GM18507 (cell line): Measurements from ENCODE around the gene TRPM2.

Source experiments
- DNase-seq: peaks from one replicate; pipeline ENCODE4 v3.0.0; 2011; ENCODE audit warnings: low read depth; ENCODE audit not compliant: insufficient read length; ENCODE audit errors: extremely low spot score
- FAIRE-seq: peaks from 2 replicates; lab custom pipeline; 2011; peaks lifted over from hg19 to GRCh38; lab: Jason Lieb, UNC

Gene TRPM2

DNA sequence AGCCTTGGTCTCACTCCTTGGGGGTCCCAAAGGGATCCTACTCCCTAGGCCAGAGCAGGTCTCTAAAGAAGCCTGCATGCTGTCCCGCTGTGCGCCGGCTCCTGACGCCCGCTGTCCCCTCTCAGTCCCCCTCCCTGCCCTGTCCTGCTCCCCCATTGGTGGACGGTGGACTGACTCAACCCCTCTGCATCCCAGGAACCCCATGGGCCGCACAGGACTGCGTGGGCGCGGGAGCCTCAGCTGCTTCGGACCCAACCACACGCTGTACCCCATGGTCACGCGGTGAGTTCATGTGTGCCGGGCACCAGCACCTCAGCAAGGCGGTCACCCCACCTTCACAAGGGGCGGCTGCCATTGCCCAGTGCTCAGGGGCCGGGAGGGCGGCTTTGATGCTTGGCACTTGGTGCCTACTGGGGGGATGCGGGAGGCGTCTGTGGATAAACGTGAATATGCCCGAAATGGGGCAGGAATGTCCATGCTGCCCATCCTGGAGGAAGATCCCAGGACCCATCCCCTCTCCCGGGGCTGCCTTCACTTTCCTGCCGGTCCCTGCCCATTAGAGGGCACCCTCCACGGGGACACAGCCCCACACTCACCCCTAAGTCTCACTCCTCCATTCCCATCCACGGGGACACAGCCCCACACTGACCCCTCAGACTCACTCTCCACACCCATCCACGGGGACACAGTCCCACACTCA, 81.7 kb downstream of the TRPM2 start:
- no peak for FAIRE-seq

DNA sequence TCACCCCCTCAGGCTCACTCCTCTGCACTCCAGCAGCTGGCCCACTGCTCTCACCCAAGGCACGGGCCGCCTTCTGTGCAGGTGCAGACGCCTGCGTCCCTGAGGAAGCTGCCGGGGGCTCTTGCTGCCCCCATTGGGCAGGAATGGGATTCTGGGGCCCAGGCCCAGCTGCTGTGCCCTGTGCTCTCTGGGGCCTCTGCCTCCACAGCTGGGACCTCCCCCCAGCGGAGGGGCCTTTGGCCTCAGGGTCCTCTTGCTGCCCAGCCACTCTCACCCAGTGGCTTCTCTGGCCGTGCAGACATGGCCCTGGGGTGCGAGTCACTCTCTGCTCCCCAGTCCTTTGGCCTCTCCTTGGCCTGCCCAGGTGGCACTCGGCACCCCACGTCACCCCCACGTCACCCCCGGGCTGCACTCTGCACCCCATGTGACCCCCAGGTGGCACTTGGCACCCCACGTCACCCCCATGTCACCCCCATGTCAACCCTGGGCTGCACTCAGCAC, 82.7 kb downstream of the TRPM2 start:
- DNase-seq (no peak), FAIRE-seq (no peak)

More for the DNA sequence above, 81.7 kb downstream of the TRPM2 start:
- no peak for DNase-seq

- no peak for FAIRE-seq
- DNase-seq = no peak
Measured at GRCh38 chr21:44436958-44437357, 83.5 kb downstream of the TRPM2 start.

GRCh38 chr21:44437371-44437695, 83.9 kb downstream of the TRPM2 start:
- DNase-seq (no peak), FAIRE-seq (no peak)

GRCh38 chr21:44437696-44438431, 84.4 kb downstream of the TRPM2 start:
- FAIRE-seq = no peak
- no peak for DNase-seq

DNA sequence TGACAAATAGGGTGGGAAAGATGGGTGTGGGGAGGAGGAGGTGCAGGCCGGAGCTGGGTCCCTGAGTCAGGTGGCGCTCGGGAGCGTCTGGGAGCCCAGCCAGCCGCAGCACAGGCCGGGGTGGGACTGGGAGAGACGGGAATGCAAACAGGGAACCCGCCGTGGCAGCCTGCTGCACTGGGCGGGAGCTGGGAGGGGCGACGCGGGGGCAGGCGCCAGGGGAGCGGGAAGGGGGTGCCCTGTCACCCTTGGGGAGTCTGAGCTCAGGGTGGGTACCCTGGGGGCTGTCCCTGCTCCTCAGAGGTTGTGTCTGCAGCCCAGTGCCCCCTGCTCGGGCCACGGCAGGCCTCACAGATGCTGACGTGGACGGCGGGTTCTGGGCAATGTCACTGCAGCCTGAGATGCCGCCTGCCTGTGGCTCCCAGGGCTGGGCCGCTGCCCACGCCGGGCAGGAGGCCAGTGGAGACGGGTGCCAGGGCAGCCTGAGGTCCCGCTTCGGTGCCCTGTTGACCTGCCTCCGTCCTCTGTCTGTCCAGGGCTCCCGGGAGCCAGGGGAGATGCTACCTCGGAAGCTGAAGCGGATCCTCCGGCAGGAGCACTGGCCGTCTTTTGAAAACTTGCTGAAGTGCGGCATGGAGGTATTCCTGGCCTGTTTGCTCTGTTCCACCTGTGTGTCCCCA, 85.2 kb downstream of the TRPM2 start:
- DNase-seq = no peak
- FAIRE-seq = no peak

DNA sequence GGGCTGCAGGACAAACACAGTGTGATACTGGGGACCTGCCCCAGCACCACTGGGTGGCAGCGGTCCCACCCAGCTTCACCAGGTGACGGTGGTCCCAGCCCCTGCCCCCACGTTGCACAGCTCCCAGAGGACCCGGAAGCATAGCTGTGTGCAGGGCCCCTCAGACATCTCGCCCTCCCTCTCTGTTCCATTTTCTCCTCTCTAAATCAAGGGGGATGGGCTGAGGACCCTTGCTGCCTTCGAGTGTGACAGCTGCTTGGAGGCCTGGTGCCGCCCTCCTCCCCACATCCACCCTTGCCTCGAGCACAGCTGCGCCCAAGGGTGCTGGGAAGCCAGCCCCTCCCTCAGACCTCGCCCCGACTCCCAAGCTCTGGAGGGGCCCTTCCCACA, 85.8 kb downstream of the TRPM2 start:
- FAIRE-seq (no peak), DNase-seq (no peak)

GRCh38 chr21:44440241-44441040, 87.0 kb downstream of the TRPM2 start:
- FAIRE-seq (no peak), DNase-seq (no peak)

- DNase-seq = no peak
- FAIRE-seq = no peak
Measured at GRCh38 chr21:44441041-44441400, 87.6 kb downstream of the TRPM2 start.

GRCh38 chr21:44441581-44442265, 88.3 kb downstream of the TRPM2 start:
- FAIRE-seq (no peak), DNase-seq (no peak)

GRCh38 chr21:44442266-44443125, 89.1 kb downstream of the TRPM2 start:
- no peak for DNase-seq
- no peak for FAIRE-seq

GRCh38 chr21:44443291-44443890, 90.0 kb downstream of the TRPM2 start:
- FAIRE-seq = no peak
- no peak for DNase-seq

DNA sequence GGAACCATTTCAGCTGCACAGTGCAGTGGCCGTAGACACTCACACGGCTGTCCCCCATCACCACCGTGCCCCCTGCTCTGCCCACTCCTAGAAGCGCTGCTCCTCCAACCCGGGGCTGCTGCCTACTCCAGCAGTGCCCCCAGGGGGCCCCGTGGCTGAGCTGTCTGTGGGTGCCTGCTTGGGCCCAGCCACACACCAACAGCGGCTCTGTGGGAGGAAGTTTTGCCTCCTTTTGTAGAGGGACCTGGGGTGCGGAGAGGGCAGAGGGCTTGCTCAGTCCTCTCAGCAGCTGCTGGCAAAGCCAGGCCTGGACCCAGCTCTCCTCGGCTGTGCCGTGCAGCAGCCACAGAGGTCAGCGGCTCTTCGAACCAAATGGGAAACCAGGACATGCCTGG, 90.5 kb downstream of the TRPM2 start:
- FAIRE-seq (no peak), DNase-seq (no peak)

DNA sequence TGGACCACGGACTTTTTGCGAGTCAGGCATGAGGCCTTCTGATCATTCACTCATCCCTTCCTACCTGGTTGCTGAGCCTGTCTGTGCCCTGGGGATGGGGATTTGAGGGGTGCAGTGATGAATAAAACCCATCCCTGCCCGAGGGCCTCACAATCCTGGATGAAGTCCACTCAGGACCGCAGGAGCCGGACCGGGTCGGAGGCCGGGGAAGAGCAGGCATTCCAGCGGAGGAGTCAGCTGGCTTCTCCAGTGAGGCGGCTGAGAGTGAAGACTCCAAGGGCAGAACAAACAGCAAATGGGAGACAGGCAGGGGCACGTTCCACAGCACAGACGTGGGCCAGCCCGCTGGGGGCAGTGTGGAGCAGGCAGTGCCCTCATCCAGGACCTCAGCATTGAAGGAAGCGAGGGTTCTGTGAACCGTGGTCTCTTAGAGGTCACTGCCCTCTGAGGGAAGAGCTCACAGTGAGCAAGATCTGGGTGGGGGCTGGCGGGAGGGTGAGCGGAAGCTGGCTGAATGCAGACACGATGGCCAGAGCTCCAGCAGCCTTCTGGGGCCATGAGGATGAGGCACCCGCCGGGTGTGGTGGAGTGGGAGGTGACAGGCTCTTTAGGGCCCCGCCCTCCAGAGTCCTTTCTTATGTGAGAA, 91.0 kb downstream of the TRPM2 start:
- FAIRE-seq = no peak
- no peak for DNase-seq

GRCh38 chr21:44445145-44445812, 91.9 kb downstream of the TRPM2 start:
- no peak for FAIRE-seq
- DNase-seq = no peak

DNA sequence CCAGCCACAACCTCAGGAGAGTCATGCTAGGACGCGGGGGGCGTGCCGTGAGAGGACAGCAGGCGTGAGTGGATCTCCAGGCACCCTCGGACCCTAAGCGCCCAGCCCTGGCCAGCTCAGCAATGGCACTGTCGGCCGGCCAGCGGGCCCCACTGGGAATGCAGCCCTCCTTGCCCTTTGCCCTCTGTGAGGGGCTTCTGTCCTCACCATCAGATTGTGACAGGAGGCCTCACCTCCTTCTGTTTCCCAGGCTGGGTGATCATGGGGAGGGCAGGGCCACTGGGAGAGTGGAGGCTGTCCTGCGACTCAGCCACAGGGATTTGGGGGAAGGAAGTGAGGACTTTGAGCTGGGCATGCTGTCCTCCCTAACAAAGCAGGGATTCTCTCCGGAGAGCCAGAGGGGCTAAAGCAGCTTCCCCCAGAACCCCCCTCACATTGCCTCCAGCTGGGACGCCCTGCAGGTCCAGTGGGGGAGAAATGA, 95.3 kb downstream of the TRPM2 start:
- FAIRE-seq (no peak), DNase-seq (no peak)
